ENCODE data around the gene PTGES3L.
A peak's percentile ranks its signal among the peaks of the same experiment; 100 is the strongest.

Gene PTGES3L

GRCh38 chr17:42918902-42919521 lies 60.9 kb downstream of the PTGES3L start:
- DNase-seq (ENCODE audit: low read depth in 1 of 2, low spot score in 1 of 2) = peak in 1 of 2 experiments; percentile 51
- in situ Hi-C loops (cut with HindIII; ENCODE audit: low pct_unique_long_range_greater_than_20kb, low sequenced_read_pairs) = no loop called here
- no peak for TF ChIP-seq JUND (IDR thresholded peaks at IDR 0.05; ENCODE audit: low read depth)

Measured in T47D (cell line).